Urinary bladder (tissue), 4 donors: Measurements from ENCODE around the gene USP9X. TPM values are rescaled to one million over a fixed set of nuclear protein-coding genes. Genes with fewer than 3 reads are reported as not detected.
"Not testable (repeated sequence)": the region's sequence is repeated elsewhere in the genome, so short reads cannot be mapped to it uniquely, and the experiment has no call there.

ENCODE experiments used
- DNase-seq: peaks from one replicate; pipeline ENCODE4 v3.0.0-alpha.2; 2015; ENCODE audit errors: extremely low spot score
- H3K27ac ChIP-seq: one replicate; pipeline ENCODE4 v1.5.1; 2013; ENCODE audit warnings: low read depth, mild to moderate bottlenecking, moderate library complexity
- H3K36me3 ChIP-seq: one replicate; pipeline ENCODE4 v1.6.1; 2013; ENCODE audit warnings: mild to moderate bottlenecking, moderate library complexity; ENCODE audit not compliant: insufficient read depth
- H3K4me1 ChIP-seq: one replicate; pipeline ENCODE4 v1.6.1; 2013; ENCODE audit warnings: mild to moderate bottlenecking, moderate library complexity; ENCODE audit not compliant: insufficient read depth
- H3K4me3 ChIP-seq: one replicate; pipeline ENCODE4 v1.5.1; 2013; ENCODE audit warnings: low read depth, low read length
- WGBS: extraction: QIAGEN DNeasy Blood & Tissue Kit; methylation state at CpG from one replicate; pipeline ENCODE4 v1.1.7; 2013; 5-methylcytosine and 5-hydroxymethylcytosine counted together
- polyA plus RNA-seq: library from polyadenylated mRNA; stranded (reverse); fragments of 200-250 nt; gene quantifications from one replicate; pipeline ENCODE4 v1.2.3, GENCODE V29; 2013
- total RNA-seq: library from RNA; depleted of rRNA; stranded (reverse); fragments of >200 nt; gene quantifications from one replicate; pipeline ENCODE4 v1.2.3, GENCODE V29; 2014
- donor health status: healthy with polysubstance abuse.
- donor health status: healthy.

The USP9X gene
- total and polyA plus RNA-seq, 2 donors: 27.4 to 229 TPM

DNA sequence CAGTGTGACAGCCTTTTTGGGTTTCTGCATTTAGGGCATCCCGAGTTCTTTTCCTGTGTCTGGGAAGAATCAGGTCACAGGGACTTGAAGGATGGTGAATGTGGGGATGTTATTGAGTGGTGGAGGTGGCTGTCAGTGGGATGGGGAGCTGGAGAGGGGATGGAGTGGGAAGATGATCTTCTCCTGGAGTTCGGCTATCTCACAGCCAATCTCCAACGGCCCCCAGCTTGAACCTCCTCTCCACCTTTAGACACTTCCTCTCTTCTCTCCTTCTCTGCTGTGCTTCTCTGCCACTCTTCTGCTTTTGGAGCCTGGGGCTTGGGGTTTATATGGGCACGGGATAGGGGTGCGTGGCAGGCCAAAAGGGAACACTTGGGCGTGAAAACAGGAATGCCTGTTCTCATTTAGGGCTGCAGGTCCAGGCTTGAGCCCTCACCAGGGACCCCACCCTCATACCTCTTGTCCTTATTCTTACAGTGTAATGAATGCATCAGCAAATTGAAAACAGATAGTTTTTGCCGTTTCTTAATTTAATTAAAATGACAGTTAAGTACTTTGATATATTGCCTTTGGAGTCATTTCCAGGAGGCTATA is 37.5 kb downstream of the USP9X start:
- 92% methylated on average over 7 of the region's 7 CpGs for WGBS
- Histone ChIP-seq H3K27ac (no peak overlapping the region), H3K4me1 (no peaks in the 10 kb centered on the region), H3K36me3 (no peaks in the 10 kb centered on the region), H3K4me3 (no peak overlapping the region)
- DNase-seq: no peak

DNA sequence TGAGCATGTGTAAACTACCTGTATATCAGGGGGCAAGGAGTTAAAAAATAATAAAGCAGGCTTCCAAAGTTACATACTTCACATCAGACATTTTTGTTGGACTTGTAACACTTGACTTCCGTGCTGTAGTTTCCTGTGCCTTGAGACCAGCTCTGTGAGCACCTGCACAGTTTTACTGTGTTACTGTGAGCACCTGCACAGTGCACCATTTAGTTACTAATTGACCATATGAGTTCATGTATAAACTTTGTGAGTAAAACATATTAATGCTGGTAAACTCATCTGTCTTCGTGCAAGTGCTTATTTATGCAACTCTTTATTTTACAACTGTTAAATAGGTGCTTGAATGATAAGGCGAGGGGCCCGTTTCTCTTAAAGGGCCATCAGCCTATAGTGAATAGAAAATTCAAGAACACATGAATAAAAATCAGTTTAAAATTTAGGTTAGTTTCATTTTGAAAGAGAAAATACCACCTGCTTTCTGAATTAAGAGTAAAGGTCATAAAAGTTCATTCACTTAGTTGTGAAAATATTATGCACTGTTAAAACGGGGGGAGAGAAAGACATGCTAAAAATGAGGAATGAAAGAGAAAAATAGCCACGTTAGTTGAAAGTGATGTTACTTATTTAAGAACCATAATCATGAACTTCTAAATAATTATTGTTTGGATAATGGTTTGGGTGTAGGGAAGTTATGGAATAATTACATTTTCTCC is 42.4 kb downstream of the USP9X start:
- DNase-seq: no peak
- no peak overlapping the region for H3K27ac ChIP-seq
- no peaks in the 10 kb centered on the region for H3K36me3 ChIP-seq
- 28% methylated on average over 6 of the region's 6 CpGs for WGBS
- H3K4me3 ChIP-seq: no peak overlapping the region
- H3K4me1 ChIP-seq: no peaks in the 10 kb centered on the region

DNA sequence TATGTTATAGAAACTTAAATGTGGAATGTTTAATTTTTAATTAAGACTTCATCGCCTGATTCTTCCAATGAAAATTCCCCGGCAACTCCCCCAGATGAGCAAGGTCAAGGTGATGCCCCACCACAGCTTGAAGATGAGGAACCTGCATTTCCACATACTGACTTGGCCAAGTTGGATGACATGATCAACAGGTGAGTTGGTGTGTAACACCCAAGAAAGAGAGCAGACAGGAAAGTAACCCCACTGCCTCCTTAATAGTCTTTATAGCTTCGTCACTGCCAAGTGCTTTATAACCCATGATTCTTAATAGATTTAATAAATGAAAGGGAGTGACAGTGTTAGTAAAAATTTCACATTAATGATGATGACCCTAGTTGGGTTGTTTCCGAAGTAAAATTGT is 43.7 kb downstream of the USP9X start:
- no peak for DNase-seq
- Histone ChIP-seq H3K27ac (no peak overlapping the region), H3K4me1 (no peaks in the 10 kb centered on the region), H3K4me3 (no peak overlapping the region), H3K36me3 (no peaks in the 10 kb centered on the region)
- WGBS: 97% methylated on average over 4 of the region's 4 CpGs

- DNase-seq: no peak
- Histone ChIP-seq H3K4me1 (no peaks in the 10 kb centered on the region), H3K27ac (no peak overlapping the region), H3K36me3 (no peaks in the 10 kb centered on the region), H3K4me3 (no peak overlapping the region)
- WGBS: 97% methylated on average over 1 of the region's 1 CpG
Measured at GRCh38 chrX:41131766-41132165, 46.5 kb downstream of the USP9X start.

DNA sequence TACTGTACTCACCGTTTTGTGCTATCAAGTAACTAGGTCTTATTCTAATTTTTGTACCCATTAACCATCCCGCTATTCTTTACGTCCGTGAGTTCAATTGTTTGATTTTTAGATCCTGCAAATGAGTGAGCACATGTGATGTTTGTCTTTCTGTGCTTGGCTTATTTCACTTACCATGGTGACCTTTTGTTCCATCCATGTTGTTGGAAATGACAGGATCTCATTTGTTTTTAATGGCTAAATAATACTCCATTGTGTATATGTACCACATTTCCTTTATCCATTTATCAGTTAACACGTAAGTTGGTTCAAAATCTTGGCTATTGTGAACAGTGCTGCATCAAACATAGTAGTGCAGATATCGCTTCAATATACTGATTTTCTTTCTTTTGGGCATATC is 48.3 kb downstream of the USP9X start:
- H3K4me3 ChIP-seq: no peak overlapping the region
- H3K4me1 ChIP-seq: no peaks in the 10 kb centered on the region
- H3K27ac ChIP-seq: no peak overlapping the region
- H3K36me3 ChIP-seq: no peaks in the 10 kb centered on the region
- DNase-seq: no peak
- 92% methylated on average over 6 of the region's 6 CpGs for WGBS

DNA sequence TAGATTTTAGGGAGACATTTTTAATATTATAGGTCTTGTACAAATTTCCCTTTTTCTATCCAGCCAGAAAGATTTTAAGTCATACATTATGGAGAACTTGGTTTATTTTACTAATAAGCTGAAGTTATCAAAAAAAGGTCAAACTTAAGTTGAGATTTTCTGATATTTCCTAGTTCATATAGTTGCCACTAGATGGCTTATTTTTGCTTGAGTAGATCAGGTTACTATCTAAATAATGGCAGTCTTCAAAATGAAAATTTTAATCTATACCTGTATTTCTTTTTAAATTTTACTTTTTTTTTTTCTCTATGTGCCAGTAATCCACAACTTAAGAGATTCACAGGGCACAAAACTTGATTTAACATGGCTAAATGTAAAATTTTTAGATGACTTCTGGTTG is 52.3 kb downstream of the USP9X start:
- no peaks in the 10 kb centered on the region for H3K36me3 ChIP-seq
- H3K4me1 ChIP-seq: no peaks in the 10 kb centered on the region
- DNase-seq: no peak
- no peak overlapping the region for H3K27ac ChIP-seq
- H3K4me3 ChIP-seq: no peak overlapping the region

- DNase-seq: no peak
- 75% methylated on average over 5 of the region's 5 CpGs for WGBS
- no peak overlapping the region for H3K27ac ChIP-seq
- H3K4me1 ChIP-seq: no peaks in the 10 kb centered on the region
- no peak overlapping the region for H3K4me3 ChIP-seq
- no peaks in the 10 kb centered on the region for H3K36me3 ChIP-seq
Measured at GRCh38 chrX:41142130-41142910, 57.1 kb downstream of the USP9X start.

DNA sequence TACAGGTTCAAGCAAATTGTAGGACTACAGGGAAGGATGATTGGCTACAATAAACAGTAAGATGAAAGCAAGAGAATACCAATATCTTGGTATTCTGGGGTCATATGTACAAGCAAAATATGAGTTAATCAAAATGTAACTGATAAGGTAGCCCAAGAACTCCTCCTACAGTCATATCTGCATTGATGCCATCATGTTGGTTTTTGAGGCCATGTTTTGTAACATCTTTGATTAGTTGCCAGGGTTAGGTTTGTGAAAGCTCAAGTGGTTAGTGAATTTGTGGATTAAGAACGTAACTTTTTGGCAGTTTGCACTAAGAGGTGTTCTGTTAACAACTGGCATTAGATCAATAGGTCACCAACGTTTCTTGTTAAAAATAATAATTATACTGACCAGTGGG is 59.6 kb downstream of the USP9X start:
- 72% methylated on average over 2 of the region's 2 CpGs for WGBS
- Histone ChIP-seq H3K27ac (no peak overlapping the region), H3K4me3 (no peak overlapping the region), H3K4me1 (no peaks in the 10 kb centered on the region), H3K36me3 (no peaks in the 10 kb centered on the region)
- no peak for DNase-seq

- Histone ChIP-seq H3K4me3 (no peak overlapping the region), H3K36me3 (no peaks in the 10 kb centered on the region), H3K4me1 (no peaks in the 10 kb centered on the region), H3K27ac (no peak overlapping the region)
- no peak for DNase-seq
- 90% methylated on average over 2 of the region's 2 CpGs for WGBS
Measured at GRCh38 chrX:41145920-41146608, 60.8 kb downstream of the USP9X start.

GRCh38 chrX:41148553-41148952 is 63.3 kb downstream of the USP9X start:
- no peaks in the 10 kb centered on the region for H3K4me1 ChIP-seq
- no peaks in the 10 kb centered on the region for H3K36me3 ChIP-seq
- 27% methylated on average over 4 of the region's 4 CpGs for WGBS
- no peak overlapping the region for H3K27ac ChIP-seq
- no peak overlapping the region for H3K4me3 ChIP-seq
- DNase-seq: no peak

DNA sequence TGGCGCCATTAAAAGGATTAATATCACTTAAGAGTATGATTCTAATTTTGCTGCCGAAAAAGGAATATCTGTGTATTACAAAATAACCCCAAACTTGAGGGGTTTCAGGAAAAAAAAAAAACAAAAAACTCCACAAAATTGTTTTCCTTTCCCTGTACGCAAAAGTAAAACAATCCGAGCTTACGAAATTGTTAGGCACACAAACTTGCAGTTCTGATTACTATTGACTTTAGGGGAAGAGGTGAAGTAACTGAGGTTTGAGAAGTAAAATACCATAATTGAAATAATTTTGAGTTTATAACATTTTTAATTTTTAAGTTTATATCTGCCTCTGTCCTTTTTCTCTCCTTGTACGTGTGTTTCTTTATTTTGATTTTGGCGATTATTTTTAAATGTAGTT is 64.8 kb downstream of the USP9X start:
- H3K4me1 ChIP-seq: no peaks in the 10 kb centered on the region
- no peak overlapping the region for H3K27ac ChIP-seq
- no peak for DNase-seq
- no peaks in the 10 kb centered on the region for H3K36me3 ChIP-seq
- 81% methylated on average over 7 of the region's 7 CpGs for WGBS
- no peak overlapping the region for H3K4me3 ChIP-seq

- not testable (repeated sequence) for H3K4me1 ChIP-seq, H3K27ac ChIP-seq, H3K4me3 ChIP-seq, DNase-seq, H3K36me3 ChIP-seq
- WGBS: 92% methylated on average over 12 of the region's 12 CpGs
Measured at GRCh38 chrX:41151726-41152125, 66.5 kb downstream of the USP9X start.

GRCh38 chrX:41152221-41152620 is 67.0 kb downstream of the USP9X start:
- no peak for DNase-seq
- Histone ChIP-seq H3K36me3 (no peaks in the 10 kb centered on the region), H3K4me1 (no peaks in the 10 kb centered on the region), H3K27ac (no peak overlapping the region), H3K4me3 (no peak overlapping the region)
- 96% methylated on average over 4 of the region's 4 CpGs for WGBS

GRCh38 chrX:41153448-41153847 is 68.2 kb downstream of the USP9X start:
- H3K27ac ChIP-seq: no peak overlapping the region
- DNase-seq: no peak
- 80% methylated on average over 2 of the region's 2 CpGs for WGBS
- H3K4me1 ChIP-seq: no peaks in the 10 kb centered on the region
- no peak overlapping the region for H3K4me3 ChIP-seq
- no peaks in the 10 kb centered on the region for H3K36me3 ChIP-seq
